Liver (tissue), 9 donors: ENCODE data around the gene MADD. TPM values are rescaled to one million over a fixed set of nuclear protein-coding genes. Genes with fewer than 3 reads are reported as not detected.
"Not testable (repeated sequence)": the region's sequence is repeated elsewhere in the genome, so short reads cannot be mapped to it uniquely, and the experiment has no call there.

Source experiments
- DNase-seq: peaks from one replicate; pipeline ENCODE4 v3.0.0-alpha.2; 2017; ENCODE audit warnings: low spot score
- H3K27ac ChIP-seq, 2 donors: one replicate each; pipeline ENCODE4 v1.7.0; 2013; ENCODE audit warnings: inconsistent platforms in 2 of 2, low read length in 2 of 2, control low read depth in 1 of 2, low read depth in 1 of 2, mild to moderate bottlenecking in 1 of 2
- H3K27me3 ChIP-seq, 4 donors: one replicate each; pipeline versions ENCODE4 v1.6.1 to v1.7.0; 2013; ENCODE audit warnings: low read length in 3 of 4, inconsistent platforms in 1 of 4, mild to moderate bottlenecking in 1 of 4, moderate library complexity in 1 of 4; ENCODE audit not compliant: control insufficient read depth in 4 of 4, insufficient read depth in 4 of 4
- H3K36me3 ChIP-seq, 4 donors: one replicate each; pipeline versions ENCODE4 v1.6.1 to v1.7.0; 2013; ENCODE audit warnings: low read length in 3 of 4, mild to moderate bottlenecking in 3 of 4, low read depth in 1 of 4, moderate library complexity in 1 of 4; ENCODE audit not compliant: control insufficient read depth in 4 of 4, insufficient read depth in 3 of 4
- H3K4me1 ChIP-seq, 4 donors: one replicate each; pipeline versions ENCODE4 v1.6.1 to v1.7.0; 2013; ENCODE audit warnings: low read length in 3 of 4, mild to moderate bottlenecking in 3 of 4, moderate library complexity in 1 of 4; ENCODE audit not compliant: control insufficient read depth in 4 of 4, insufficient read depth in 4 of 4
- H3K4me3 ChIP-seq, 3 donors: one replicate each; pipeline versions ENCODE4 v1.6.1 to v1.7.0; 2013; ENCODE audit warnings: low read length in 3 of 3, control low read depth in 1 of 3, low read depth in 1 of 3, mild to moderate bottlenecking in 1 of 3
- H3K9ac ChIP-seq, 2 donors: one replicate each; pipeline ENCODE4 v1.7.0; 2013; ENCODE audit warnings: low read length in 2 of 2, mild to moderate bottlenecking in 2 of 2, moderate library complexity in 2 of 2, control low read depth in 1 of 2, low read depth in 1 of 2
- H3K9me3 ChIP-seq, 4 donors: one replicate each; pipeline versions ENCODE4 v1.6.1 to v1.7.0; 2013; ENCODE audit warnings: low read length in 3 of 4; ENCODE audit not compliant: control insufficient read depth in 4 of 4
- FOXA2 ChIP-seq: IDR thresholded peaks from 2 replicates; pipeline ENCODE4 v1.6.1; 2016; ENCODE audit warnings: antibody characterized with exemption
- GABPA ChIP-seq, 2 donors: IDR thresholded peaks in 1 of 2; conservative IDR thresholded peaks in 1 of 2; 2 replicates each; pipeline ENCODE4 v1.6.1; 2016; ENCODE audit warnings: antibody characterized with exemption in 2 of 2, mild to moderate bottlenecking in 1 of 2, moderate library complexity in 1 of 2
- HNF4A ChIP-seq, 2 donors: conservative IDR thresholded peaks; 2 replicates each; pipeline ENCODE4 v1.6.1; 2016; ENCODE audit warnings: antibody characterized with exemption in 2 of 2, mild to moderate bottlenecking in 2 of 2
- HNF4G ChIP-seq: IDR thresholded peaks from 2 replicates; pipeline ENCODE4 v1.6.1; 2016; ENCODE audit warnings: antibody characterized with exemption
- SP1 ChIP-seq: IDR thresholded peaks from 2 replicates; pipeline ENCODE4 v1.6.1; 2018; ENCODE audit warnings: antibody characterized with exemption, mild to moderate bottlenecking
- WGBS: extraction: QIAGEN DNeasy Blood & Tissue Kit; methylation state at CpG from one replicate; pipeline ENCODE4 v1.1.7; 2013; 5-methylcytosine and 5-hydroxymethylcytosine counted together
- polyA plus RNA-seq, 2 donors: library from polyadenylated mRNA; stranded (reverse) in 1 of 2; unstranded in 1 of 2; fragments of 200-250 nt in 1 of 2; fragments of >200 nt in 1 of 2; fragmentation: Nextera tagmentation in 1 of 2; extraction: Ambion mirVana in 1 of 2; gene quantifications; one replicate each; pipeline versions ENCODE4 v1.2.1 to v1.2.3, GENCODE V29; 2013 to 2015
- total RNA-seq, 2 donors: library from RNA; depleted of rRNA; stranded (reverse); fragments of >200 nt; gene quantifications; one replicate each; pipeline ENCODE4 v1.2.3, GENCODE V29; 2014
- TF ChIP-seq, protein P1 (sequence below): IDR thresholded peaks from 2 replicates; pipeline ENCODE4 v1.6.1; 2016; ENCODE audit warnings: antibody characterized with exemption
- TF ChIP-seq, protein P2 (sequence below): IDR thresholded peaks from 2 replicates; pipeline ENCODE4 v1.6.1; 2016; ENCODE audit warnings: antibody characterized with exemption
- TF ChIP-seq, protein P3 (sequence below): fragments of 150-350 bp; IDR thresholded peaks from 2 replicates; pipeline ENCODE4 v1.5.1; 2017; ENCODE audit warnings: improper control_type of control experiment, low read depth, low read length; ENCODE audit not compliant: missing input control
- donor health status: healthy.
- donor health status: healthy.
- donor health status: healthy.
- donor health status: healthy.
- donor health status: healthy.

The MADD gene
- total and polyA plus RNA-seq, 4 donors: 9.9 to 20.5 (median 11.1) TPM

DNA sequence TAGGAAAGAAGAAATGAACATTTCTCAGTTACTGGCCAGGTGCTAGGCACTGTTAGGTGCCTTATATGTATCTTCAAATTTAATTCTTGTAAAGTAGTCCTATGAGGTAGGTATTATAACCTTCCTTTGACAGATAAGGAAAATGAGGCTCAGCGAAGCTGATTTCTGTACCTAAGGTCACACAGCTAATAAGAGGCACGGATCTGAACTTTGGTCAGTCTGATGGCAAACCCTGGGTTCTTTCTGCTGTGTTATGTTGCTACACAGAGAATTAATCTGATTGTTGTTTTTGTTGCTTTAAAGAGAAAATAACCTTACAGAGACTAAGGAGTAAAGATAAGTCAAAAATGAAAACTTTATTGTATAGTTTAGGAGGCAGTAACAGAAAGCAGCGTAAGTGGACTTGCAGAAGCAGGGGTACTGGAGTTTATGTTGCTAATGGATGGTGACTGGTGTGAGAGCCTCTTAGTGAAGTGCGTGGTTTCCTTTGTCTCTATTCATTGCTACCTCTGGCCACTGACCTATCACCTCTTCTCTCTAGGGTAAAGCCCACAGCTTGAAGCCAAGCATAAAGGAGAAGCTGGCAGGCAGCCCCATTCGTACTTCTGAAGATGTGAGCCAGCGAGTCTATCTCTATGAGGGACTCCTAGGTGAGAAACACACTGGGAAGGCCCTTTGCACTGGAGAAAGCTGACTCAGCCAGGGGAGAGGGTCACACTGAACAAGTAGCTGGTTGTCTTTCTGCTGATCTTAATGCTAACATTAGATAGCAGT, 38.3 kb downstream of the MADD start:
- Histone ChIP-seq H3K4me3 (no peak overlapping the region), H3K9ac (no peak overlapping the region), H3K36me3 (peaks cover 8 to 65% (median 41%) of the 10 kb centered on the region in 4 donors), H3K27ac (no peak overlapping the region), H3K4me1 (peaks cover 0 to 14% (median 10%) of the 10 kb centered on the region in 4 donors), H3K9me3 (no peaks in the 10 kb centered on the region), H3K27me3 (no peaks in the 10 kb centered on the region)
- TF ChIP-seq GABPA (IDR thresholded peaks at IDR 0.05 in 1 of 2, conservative IDR thresholded peaks at IDR 0.05 in 1 of 2): no peak
- TF ChIP-seq, protein P1, sequence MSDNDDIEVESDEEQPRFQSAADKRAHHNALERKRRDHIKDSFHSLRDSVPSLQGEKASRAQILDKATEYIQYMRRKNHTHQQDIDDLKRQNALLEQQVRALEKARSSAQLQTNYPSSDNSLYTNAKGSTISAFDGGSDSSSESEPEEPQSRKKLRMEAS: no peak
- no peak for TF ChIP-seq HNF4G
- TF ChIP-seq SP1: peak; percentile 18
- TF ChIP-seq HNF4A (conservative IDR thresholded peaks at IDR 0.05): peak; percentile 46 to 58
- TF ChIP-seq, protein P2, sequence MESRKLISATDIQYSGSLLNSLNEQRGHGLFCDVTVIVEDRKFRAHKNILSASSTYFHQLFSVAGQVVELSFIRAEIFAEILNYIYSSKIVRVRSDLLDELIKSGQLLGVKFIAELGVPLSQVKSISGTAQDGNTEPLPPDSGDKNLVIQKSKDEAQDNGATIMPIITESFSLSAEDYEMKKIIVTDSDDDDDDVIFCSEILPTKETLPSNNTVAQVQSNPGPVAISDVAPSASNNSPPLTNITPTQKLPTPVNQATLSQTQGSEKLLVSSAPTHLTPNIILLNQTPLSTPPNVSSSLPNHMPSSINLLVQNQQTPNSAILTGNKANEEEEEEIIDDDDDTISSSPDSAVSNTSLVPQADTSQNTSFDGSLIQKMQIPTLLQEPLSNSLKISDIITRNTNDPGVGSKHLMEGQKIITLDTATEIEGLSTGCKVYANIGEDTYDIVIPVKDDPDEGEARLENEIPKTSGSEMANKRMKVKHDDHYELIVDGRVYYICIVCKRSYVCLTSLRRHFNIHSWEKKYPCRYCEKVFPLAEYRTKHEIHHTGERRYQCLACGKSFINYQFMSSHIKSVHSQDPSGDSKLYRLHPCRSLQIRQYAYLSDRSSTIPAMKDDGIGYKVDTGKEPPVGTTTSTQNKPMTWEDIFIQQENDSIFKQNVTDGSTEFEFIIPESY: no peak
- 71% methylated on average over 6 of the region's 6 CpGs for WGBS
- DNase-seq: no peak

DNA sequence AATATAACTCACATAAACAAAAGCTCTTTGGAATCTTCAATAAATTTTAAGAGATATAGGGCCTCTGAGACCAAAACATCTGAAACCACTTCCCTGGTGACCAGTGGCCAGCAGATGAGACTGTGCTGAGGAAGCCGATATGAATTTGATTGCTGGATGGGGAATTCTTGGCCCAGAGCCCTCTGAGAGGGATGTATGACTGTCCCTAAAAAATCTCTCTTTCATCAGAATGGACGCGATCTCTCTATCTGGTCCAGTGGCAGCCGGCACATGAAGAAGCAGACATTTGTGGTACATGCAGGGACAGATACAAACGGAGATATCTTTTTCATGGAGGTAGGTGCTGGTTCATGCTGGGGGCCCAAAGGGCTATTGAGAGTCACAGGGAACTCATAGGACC, 45.1 kb downstream of the MADD start:
- H3K9me3 ChIP-seq: no peaks in the 10 kb centered on the region
- TF ChIP-seq, protein P3, sequence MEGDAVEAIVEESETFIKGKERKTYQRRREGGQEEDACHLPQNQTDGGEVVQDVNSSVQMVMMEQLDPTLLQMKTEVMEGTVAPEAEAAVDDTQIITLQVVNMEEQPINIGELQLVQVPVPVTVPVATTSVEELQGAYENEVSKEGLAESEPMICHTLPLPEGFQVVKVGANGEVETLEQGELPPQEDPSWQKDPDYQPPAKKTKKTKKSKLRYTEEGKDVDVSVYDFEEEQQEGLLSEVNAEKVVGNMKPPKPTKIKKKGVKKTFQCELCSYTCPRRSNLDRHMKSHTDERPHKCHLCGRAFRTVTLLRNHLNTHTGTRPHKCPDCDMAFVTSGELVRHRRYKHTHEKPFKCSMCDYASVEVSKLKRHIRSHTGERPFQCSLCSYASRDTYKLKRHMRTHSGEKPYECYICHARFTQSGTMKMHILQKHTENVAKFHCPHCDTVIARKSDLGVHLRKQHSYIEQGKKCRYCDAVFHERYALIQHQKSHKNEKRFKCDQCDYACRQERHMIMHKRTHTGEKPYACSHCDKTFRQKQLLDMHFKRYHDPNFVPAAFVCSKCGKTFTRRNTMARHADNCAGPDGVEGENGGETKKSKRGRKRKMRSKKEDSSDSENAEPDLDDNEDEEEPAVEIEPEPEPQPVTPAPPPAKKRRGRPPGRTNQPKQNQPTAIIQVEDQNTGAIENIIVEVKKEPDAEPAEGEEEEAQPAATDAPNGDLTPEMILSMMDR: no peak
- TF ChIP-seq FOXA2 (no peak), SP1 (no peak), GABPA (IDR thresholded peaks at IDR 0.05 in 1 of 2, conservative IDR thresholded peaks at IDR 0.05 in 1 of 2) (no peak)
- no peak overlapping the region for H3K4me3 ChIP-seq
- no peak for DNase-seq
- H3K27ac ChIP-seq: no peak overlapping the region
- no peaks in the 10 kb centered on the region for H3K4me1 ChIP-seq
- WGBS: 96% methylated on average over 5 of the region's 5 CpGs
- H3K9ac ChIP-seq: no peak overlapping the region
- no peaks in the 10 kb centered on the region for H3K27me3 ChIP-seq
- H3K36me3 ChIP-seq: peaks cover 11 to 53% (median 31%) of the 10 kb centered on the region in 4 donors

DNA sequence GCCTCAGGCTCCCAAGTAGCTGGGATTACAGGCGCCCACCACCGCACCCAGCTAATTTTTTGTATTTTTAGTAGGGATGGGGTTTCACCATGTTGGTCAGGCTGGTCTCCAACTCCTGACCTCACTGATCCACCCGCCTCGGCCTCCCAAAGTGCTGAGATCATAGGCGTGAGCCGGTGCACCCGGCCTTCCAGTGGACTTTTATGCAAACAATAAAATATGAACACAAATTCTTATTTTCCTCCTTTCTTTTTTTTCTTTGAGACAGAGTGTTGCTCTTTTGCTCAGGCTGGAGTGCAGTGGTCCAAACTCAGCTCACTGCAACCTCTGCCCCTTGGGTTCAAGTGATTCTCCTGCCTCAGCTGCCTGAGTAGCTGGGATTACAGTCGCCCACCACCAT, 46.6 kb downstream of the MADD start:
- H3K27ac ChIP-seq, H3K4me1 ChIP-seq, H3K9ac ChIP-seq, H3K9me3 ChIP-seq, H3K27me3 ChIP-seq, DNase-seq, H3K4me3 ChIP-seq: not testable (repeated sequence)
- WGBS: 97% methylated on average over 8 of the region's 8 CpGs
- peaks cover 13 to 43% (median 25%) of the 10 kb centered on the region in 4 donors for H3K36me3 ChIP-seq
